GM19463 (cell line): ENCODE data around the gene IER5L.
A peak's percentile ranks its signal among the peaks of the same experiment; 100 is the strongest.
"Not testable (repeated sequence)": the region's sequence is repeated elsewhere in the genome, so short reads cannot be mapped to it uniquely, and the experiment has no call there.

Experiments
- ATAC-seq: cut with Tn5 transposase; IDR thresholded peaks from one replicate; pipeline ENCODE4 v1.9.1; 2021; ENCODE audit warnings: mild to moderate bottlenecking, moderate library complexity; ENCODE audit not compliant: unreplicated experiment

IER5L gene

GRCh38 chr9:129203556-129203909 is 25.5 kb upstream of the IER5L start:
- no peak for ATAC-seq

GRCh38 chr9:129202613-129203555 is 24.8 kb upstream of the IER5L start:
- ATAC-seq: peak; percentile 89

GRCh38 chr9:129201866-129202265 is 23.8 kb upstream of the IER5L start:
- ATAC-seq: no peak

GRCh38 chr9:129201289-129201688 is 23.2 kb upstream of the IER5L start:
- ATAC-seq: no peak

DNA sequence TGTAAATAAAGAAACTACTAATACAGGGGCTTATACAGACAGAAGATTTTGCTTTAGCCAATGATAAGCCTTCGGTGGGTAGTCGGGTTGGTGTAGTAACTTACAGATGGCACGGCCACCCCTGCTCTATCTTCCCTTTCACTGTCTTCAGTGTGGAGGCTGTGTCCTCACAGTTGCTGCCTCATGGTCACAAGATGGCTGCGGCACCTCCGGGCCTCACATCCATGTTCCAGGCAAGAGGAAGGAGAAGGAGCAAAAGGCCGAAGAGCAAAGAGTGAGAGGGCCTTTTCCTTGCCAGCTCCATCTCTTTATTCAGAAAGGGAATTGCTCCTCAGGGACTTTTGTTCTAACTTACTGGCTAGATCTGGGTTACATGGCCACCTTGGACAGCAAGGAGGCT is 22.2 kb upstream of the IER5L start:
- no peak for ATAC-seq

GRCh38 chr9:129199044-129199435 is 21.0 kb upstream of the IER5L start:
- no peak for ATAC-seq

- no peak for ATAC-seq
These were observed 20.4 kb upstream of the IER5L start for GRCh38 chr9:129198319-129199043.

DNA sequence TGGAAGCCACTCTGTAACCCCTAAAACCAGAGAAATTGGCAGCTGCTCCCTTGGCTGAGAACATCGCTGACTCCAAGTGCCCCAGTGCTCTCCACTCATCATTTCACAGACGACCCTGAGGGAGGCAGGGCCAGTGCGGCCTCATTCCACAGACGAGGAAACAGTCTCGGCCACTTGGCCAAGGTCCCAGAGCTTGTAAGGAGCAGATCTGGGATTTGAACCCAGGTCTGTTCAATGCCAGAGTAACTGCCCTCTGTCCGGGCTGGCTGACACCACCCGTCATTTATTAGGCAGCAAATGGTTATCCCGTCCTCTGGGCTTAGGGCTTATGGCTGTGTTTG is 19.9 kb upstream of the IER5L start:
- no peak for ATAC-seq

- ATAC-seq: not testable (repeated sequence)
These were observed 19.0 kb upstream of the IER5L start for GRCh38 chr9:129197045-129197444.

DNA sequence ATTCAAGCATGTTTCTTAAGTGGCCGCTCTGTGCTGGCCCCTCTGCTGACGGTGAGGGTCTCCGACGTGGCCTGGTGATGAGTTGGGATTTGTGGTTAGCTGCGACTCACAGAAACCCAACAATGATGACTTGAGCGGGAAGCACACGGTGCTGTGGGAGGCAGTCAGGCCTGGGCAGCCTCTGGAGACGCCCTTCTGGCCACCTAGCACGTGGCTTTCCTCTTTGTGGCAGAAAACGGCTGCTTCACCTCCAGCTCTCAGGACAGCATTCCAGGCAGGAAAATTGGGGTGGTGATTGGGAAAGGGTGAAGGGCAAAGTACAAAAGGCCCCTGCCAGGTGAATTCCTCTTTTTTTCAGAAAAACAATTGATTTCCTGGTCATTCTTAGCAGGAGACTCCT is 17.5 kb upstream of the IER5L start:
- ATAC-seq: no peak

DNA sequence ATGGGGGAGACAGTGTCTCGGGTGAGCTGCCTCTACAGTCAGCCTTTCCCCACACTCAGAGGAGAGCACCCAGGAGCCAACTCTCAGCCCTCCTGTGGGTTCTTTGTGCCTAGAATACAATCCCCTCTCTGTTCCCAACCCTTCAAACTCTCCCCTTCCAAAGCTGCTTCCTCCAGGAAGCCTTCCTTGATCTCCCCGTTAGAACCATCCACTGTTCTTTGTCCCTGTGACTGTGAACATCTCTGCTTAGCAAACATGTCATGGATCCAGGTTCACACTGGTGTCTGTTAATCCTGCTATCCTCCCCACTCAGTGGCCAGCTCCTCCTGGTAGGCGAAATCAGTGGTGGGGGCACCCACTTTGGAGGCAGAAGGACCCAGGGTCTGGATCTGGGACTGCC is 16.2 kb upstream of the IER5L start:
- no peak for ATAC-seq

- ATAC-seq: no peak
These were observed 15.6 kb upstream of the IER5L start for GRCh38 chr9:129193655-129194054.

DNA sequence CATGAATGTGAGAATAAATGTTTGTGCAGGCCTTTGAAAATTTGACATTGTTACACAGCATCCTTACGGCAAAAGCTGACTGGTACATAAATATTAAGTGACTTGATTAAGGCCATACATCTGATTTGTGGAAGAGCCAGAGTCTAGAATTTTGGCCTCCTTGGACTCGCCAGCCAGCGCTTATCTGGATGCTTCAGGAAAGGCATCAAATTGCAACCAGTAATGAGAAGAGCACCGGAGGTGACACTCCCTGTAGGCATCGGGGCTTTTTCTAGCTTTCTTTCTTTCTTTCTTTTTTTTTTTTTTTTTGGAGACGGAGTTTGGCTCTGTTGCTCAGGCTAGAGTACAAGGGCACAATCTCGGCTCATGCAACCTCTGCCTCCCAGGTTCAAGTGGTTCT is 13.2 kb upstream of the IER5L start:
- no peak for ATAC-seq

- ATAC-seq: not testable (repeated sequence)
These were observed 11.9 kb upstream of the IER5L start for GRCh38 chr9:129189971-129190370.

DNA sequence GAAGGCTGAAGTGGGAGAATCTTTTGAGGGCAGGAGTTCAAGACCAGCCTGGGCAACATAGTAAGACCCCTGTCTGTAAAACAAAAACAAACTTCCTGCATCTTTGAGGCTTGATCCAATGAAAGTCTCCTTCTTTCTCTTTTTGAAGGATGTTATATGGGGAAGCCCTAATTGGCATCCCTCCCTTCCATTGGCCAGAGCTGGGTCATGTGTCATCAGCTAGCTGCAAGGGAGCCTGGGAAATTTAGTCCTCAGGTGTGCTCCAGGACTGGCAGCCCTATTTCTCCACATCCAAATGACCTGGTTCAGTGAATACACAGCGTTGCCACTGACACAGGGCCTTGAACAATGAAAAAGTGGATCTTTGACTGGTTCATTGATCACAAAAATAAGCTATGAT is 9.0 kb upstream of the IER5L start:
- no peak for ATAC-seq

GRCh38 chr9:129185991-129186390 is 7.9 kb upstream of the IER5L start:
- no peak for ATAC-seq

- ATAC-seq: no peak
These were observed 7.3 kb upstream of the IER5L start for GRCh38 chr9:129185402-129185801.

DNA sequence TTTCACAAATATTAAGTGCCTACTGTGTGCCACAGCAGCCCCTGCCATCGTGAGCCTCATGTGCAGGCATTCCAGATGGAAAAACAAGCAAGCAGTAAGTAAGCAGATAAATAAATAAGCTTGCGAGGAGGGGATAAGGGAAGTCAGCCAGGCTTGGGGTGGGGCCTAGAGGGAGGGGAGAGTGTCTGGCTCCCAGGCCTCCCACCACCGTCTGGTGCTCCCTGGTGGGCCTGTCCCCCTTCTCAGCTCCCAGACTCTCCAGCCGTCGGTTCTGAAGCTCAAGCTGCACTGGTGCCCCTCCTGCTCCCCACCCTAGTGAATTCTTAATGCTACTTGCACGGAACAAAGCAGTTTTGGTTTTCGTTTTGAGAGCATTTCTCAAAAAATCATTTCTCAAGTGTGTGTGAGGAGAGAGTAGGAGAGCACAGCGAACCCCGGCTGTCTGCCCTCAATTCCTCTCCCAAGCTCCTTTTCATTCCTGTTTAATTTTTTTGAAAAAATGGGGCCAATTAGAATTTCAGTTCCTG is 6.6 kb upstream of the IER5L start:
- ATAC-seq: no peak

- no peak for ATAC-seq
These were observed 6.1 kb upstream of the IER5L start for GRCh38 chr9:129184219-129184524.

DNA sequence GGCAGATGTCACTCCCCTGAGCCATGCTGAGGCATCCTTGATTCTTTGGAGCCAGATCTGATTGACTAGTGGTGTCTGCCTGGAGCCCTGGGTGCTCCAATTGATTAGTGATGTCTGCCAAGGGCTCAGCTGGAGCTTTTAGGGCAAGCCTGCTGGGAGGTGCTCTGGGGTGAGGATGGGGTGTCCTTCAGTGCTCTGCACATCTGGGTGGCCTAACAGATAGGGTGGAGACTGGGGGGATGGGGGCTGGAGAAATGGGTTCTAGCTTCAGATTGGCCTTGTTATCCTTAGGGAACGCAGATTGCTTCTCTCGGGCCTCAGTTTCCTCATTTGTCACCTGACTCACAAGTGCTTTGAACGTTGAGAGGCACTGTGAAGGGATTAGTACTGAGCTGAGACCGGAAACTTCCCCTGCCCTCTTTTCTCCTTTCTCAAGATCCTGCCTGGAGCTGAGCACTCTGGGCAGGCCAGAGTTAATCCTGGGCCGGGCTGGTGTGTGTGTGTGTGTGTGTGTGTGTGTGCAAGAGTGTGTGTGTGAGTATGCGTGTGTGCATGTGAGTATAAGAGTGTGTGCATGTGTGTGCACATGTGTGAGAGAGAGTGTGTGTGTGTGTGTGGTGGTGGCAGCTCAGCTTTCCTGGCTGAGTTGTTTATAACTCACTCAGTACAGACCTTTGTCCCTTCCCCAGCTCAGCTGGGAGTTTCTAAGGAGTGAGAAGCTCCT is 5.6 kb upstream of the IER5L start:
- no peak for ATAC-seq

DNA sequence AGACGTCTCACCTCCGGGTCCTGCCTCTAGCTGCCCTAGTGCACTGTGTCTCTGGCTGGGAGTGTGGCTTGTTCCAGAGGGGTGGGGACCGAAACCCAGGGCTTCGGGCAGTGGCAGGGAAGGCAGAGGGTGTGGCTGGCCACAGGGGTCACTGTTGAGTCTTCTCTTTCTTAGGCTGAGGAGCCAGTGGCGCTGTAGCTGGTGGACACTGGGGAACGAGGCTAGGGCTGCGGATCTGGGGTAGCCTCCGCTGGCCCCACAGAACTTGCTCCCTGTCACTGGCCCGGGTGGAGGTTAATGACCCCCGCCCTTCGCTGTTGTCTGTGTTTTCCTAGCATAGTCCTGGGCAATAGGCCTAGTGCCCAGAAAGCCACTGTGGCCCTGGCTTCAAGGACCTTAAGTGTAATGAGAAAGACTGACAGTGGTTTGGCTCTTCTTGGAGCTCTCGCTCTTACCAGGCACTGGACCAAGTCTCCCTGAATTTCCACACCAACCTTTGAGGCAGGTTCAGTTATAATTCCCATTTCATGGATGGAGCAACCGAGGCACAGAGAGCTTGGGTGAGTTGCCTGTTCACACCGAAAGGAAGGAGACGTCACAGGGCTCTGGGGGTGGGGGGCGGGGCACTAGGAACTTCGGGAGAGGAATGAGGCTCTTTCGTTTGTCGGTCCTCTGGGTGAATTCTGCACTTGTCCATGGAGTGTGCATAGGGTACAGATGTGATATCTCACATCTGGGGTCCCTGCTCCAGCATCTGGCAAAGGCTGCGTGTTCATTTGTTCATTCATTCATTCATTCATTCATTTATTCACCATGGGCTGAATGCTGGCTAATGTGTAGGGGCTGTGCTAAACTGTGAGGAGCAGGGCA is 4.8 kb upstream of the IER5L start:
- ATAC-seq: no peak
